Thyroid gland (tissue), 4 donors: Measurements from ENCODE around the gene ECT2L.

Experiments used
- POLR2A ChIP-seq, 2 donors: fragments of 450-650 bp; IDR thresholded peaks; one replicate each; pipeline ENCODE4 v1.6.1; 2017; ENCODE audit warnings: antibody characterized with exemption in 2 of 2, mild to moderate bottlenecking in 2 of 2, moderate library complexity in 1 of 2
- TF ChIP-seq, protein P1 (sequence below), 6 experiments: fragments of 200-600 bp in 3 of 6; fragments of 450-650 bp in 3 of 6; sonication (generic) in 3 of 6; IDR thresholded peaks; one replicate each; pipeline ENCODE4 v1.5.1; 2016 to 2019; ENCODE audit warnings: antibody characterized with exemption in 6 of 6, mild to moderate bottlenecking in 2 of 6, inconsistent platforms in 1 of 6, moderate library complexity in 1 of 6

DNA sequence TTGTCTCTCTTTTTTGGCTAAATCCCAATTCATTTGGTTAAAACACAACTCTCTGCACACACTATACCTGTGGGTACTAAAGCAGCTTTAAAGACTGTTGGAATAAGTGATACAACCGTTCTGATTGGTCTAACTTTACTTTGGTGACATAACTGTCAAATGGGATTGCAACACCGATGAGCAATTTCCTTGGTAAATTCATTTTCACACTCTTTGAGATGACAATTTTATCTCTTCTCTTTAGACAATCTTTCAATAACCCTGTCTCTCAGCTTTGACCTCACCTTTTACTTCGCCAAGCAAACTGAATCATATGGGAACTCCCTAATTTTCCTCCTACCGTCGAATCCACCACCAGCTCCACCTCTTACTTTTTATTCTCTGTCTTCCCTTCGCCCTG, 60.8 kb downstream of the ECT2L start:
- TF ChIP-seq, protein P1, sequence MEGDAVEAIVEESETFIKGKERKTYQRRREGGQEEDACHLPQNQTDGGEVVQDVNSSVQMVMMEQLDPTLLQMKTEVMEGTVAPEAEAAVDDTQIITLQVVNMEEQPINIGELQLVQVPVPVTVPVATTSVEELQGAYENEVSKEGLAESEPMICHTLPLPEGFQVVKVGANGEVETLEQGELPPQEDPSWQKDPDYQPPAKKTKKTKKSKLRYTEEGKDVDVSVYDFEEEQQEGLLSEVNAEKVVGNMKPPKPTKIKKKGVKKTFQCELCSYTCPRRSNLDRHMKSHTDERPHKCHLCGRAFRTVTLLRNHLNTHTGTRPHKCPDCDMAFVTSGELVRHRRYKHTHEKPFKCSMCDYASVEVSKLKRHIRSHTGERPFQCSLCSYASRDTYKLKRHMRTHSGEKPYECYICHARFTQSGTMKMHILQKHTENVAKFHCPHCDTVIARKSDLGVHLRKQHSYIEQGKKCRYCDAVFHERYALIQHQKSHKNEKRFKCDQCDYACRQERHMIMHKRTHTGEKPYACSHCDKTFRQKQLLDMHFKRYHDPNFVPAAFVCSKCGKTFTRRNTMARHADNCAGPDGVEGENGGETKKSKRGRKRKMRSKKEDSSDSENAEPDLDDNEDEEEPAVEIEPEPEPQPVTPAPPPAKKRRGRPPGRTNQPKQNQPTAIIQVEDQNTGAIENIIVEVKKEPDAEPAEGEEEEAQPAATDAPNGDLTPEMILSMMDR (IDR thresholded peaks at IDR 0.05) = no peak
- no peak for TF ChIP-seq POLR2A (IDR thresholded peaks at IDR 0.05)
